ENCODE measurements around the gene SHKBP1.

DNA sequence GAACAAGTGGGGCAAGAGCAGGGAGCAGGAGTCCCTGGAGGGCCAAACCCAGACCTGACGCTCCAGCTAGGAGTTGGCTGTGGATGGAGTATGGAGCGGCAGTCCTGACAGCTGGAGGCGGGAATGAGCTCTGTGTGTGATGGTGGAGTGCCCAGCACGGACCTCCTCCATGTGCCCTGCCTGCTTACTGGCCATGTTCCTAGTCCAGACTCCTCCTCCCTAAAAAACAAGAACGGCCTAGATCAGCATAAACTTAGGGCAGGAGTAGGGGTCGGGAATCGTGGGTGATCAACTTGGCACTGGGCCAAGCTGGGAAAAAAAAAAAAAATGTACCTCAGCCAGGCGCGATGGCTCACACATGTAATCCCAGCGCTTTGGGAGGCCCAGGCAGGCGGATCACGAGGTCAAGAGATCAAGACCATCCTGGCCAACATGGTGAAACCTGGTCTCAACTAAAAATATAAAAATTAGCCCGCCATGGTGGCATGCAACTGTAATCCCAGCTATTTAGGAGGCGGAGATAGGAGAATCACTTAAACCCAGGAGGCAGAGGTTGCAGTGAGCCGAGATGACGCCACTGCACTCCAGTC lies 54.0 kb downstream of the SHKBP1 start:
- TF ChIP-seq GATA3 (IDR thresholded peaks at IDR 0.05; ENCODE audit: low read depth, low read length): no peak
- TF ChIP-seq GATA2 (IDR thresholded peaks at IDR 0.05; ENCODE audit: low read depth, low read length): no peak
